RCC 7860 (cell line): ENCODE results near the gene FCF1.

Source experiments
- DNase-seq: peaks from one replicate; pipeline ENCODE4 v3.0.0-alpha.2; 2015; ENCODE audit warnings: low spot score
- FAIRE-seq: peaks from 2 replicates; lab custom pipeline; 2012; peaks lifted over from hg19 to GRCh38; lab: Jason Lieb, UNC

FCF1 gene, protein sequence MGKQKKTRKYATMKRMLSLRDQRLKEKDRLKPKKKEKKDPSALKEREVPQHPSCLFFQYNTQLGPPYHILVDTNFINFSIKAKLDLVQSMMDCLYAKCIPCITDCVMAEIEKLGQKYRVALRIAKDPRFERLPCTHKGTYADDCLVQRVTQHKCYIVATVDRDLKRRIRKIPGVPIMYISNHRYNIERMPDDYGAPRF

DNA sequence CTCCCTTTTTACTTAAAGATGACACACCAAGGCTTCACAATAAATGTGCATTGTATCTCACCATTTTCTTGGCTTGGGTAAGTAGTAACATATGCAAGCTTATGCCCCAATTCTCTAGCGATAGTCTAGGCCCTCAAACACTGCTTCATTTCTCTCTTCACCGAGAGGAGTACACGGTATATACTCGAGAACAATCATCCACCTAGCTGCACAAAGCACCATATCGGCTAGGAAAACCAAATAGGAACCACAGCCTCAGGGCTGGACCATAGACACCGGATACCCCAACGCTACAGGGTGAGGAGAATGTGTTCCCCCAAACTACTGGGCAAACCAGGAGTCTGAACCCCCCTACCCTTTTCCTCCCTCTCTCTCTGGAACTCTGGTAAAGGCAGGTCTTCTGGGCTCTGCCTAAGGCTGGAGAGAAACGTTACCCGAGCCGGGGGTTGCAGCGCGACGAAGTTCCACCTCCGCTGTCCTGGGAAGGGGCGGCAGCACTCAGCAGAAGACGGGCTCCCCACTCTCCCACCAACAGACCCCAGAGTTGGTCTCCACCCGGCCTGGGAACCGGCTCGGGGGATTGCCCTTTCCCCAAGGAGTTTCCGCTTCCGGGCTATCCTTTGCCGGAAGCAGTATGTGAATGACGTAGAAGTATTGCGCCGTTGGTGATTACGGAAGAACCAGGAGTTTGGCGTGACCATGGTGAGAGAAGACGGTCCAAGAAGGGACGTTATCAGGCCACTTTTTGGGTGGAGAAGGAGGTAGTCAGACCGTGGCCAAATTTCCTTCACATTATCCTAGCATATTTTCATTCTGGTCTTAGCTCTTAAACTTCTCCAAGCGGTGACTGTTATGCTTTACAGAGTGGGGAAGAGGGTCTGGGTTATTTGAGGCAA is at the start of gene FCF1, which contains the start of gene AREL1:
FCF1 (plus strand) TSS at position 646 of the 896 bp plus-strand sequence; CDS start at position 700, 54 bp downstream.
AREL1 (minus strand) TSS at position 582 of the 896 bp plus-strand sequence. CDS start 27,465 bp downstream, outside the sequence.
- FAIRE-seq (no peak), DNase-seq (peak; percentile 62)

DNA sequence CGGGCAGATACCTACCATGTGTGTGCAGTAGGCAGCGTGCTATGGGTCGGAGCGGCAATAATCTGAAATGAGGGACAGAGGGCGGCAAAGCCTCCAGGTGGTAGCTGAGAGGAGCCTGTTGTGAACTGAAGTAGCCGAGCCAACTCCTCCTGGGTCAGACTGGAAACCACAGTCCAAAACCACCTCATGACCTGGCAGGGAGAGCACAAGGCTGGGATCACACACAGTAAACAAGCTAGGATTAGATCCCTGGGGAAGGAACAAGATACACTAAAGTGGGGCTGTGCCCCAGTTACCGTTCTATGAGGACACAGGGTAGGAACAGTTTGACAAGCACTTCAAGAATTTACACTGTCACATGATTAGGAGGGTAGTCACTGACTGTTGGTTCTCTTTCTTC is 49.1 kb upstream of the FCF1 start:
- FAIRE-seq: no peak
- no peak for DNase-seq

DNA sequence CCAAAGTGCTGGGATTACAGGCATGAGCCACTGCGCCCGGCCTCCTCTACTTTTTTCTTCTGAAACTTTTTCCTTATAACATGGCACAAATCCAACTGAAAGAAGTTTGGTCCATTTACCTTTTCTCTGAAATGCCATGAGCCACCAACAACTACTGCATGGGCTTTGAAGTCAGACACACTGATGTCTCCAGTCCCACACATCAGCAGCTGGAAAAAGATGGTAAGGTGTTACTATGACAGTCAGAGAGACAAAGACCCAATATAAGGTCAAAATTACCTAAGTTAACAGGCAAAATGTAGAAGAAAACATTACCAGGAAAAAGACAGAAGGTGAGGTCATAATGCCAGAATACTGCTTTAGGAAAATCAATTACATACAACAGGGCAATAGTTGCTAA is 48.2 kb upstream of the FCF1 start:
- FAIRE-seq (no peak), DNase-seq (no peak)

DNA sequence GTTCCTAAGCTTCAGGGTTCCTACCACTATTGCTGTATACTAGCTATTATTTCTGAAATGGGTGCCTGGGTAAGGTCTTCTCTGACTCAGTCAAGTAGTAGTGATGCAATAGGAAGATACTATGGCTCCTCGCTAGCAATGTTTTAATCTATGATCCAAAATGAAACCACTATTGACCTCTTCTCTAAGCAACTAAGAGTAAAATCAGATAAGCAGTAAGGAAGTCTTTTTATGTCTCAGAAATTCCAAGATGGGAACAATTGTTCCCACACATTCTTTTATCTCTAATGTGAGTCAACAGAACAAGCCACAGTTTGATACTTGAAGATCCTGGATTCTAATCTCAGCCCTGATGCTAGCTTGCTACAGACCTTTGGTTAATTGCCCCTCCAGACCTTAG is 45.2 kb upstream of the FCF1 start:
- FAIRE-seq: no peak
- no peak for DNase-seq

DNA sequence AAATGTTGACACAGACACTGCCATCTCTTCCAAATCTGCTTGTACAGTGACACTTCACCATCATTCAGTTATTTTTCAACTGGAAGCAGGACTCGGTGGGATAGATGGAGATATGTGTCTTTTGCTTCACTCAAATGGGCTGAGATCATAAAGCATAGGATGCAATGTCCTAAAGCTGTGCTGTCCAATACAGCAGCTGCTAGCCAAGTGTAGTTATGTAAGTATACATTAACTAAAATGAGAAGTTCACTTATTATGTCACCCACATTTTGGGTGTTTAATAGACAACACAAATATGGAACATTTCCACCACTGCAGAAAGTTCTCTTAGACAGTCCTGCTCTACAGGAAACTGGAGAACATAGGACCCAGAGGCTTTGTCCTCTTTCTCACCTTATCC is 43.7 kb upstream of the FCF1 start:
- DNase-seq: no peak
- FAIRE-seq: no peak

DNA sequence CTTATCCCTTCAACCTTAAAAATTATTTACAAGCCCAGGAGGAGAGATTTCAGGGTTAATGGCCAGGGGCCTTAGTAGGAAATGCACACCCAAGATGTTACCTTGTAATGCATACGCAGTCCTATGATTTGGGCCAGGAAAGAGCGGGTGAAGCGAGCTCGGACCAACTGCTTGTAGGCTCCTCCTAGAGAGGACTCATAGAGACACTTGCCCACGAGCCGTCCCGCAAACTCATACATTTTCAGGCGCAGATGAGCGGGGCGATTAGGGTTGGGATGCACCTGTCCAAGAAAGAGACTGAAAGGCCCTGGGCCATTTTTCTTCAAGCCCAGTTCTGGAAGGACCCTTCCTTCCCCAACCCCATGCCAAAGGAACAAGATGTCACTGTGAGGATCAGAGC is 43.1 kb upstream of the FCF1 start:
- no peak for FAIRE-seq

DNA sequence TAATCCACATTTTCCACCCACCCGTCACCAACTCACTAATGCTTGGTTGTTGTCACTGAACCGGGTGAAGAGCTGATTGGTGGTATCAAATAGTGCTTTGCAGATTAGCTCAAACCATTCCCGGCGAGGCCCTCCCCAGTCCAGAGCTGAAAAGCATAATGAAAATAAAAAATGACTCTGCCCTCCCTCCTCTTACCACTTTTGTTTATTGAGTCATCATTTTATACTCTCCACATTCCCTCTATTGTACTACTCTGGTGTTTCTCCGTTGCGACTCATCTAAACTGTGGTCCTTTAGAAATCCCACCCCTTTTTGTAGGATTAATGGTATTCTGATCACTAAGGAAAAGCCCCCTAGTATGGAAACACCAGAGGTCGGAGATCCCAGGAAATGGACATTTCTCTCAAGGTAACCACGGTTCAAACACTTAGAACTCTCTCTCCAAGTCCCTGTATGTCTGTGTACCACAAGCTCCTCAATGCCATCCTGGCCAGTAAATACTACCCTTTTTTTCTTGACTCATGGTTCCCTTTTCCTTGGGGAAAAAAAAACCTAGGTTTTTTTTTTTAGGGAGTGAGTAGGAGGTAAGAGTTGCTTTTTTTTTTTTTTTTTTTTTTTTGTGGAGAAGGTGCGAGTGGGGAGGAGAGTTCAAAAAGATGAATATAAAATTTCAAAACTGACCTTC is 42.1 kb upstream of the FCF1 start:
- DNase-seq (no peak), FAIRE-seq (no peak)

More for the DNA sequence above, 43.1 kb upstream of the FCF1 start:
- DNase-seq: no peak

DNA sequence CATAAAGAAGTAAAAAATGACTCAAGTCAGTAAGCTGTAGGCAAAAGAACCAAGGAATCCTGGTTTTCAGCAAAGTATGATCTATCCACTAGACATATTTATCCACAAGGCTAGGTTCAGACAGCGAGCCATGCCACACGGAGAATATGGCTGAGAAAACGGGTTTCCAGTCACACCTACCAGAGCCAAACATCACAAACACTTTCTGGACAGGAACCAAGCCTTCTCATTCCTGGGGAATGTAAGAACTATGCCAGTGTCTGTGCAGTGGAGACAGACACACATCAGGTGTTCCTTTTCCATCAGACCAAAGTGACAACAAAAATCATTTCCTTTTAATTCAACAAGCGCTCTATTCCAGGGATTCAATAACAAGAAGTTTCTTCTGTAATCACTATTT is 41.2 kb upstream of the FCF1 start:
- DNase-seq: no peak
- FAIRE-seq: no peak

DNA sequence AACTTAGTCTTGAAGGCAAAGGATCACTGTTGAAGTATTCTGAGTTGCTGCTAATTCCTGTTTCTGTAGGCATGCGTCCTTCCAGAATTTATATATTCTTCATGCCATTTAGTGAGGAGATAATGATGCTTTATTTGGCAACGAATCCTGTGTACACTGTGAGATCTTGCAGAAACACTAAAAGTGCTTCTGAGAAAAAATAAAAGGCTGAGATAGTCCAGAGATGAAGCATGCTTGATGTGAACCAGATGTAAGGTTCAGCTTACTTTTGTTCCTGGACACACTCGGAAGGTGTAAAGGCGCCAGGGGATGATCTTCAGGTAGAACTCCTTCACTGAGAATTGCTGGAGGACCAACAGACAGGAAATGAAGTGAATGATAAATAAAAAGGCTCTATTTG is 39.2 kb upstream of the FCF1 start:
- DNase-seq: no peak
- FAIRE-seq: no peak

DNA sequence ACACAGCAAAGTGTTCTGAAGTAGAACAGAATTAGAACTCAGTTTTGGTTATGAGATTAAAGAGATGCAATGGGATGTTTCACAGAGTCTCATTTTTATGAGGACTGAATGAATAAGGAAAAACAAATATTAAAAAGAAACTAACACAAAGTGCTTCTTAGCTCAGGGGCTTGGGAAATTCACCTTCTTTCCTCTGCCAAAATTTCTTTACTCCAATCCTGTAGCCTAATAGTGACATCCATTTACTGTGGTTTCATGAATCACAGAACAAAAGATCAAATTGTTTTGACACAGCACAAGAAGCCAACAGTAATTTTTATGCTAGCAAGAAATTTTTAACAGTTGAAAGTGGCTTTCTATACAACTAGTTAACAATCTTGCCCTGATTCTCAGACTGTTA is 37.7 kb upstream of the FCF1 start:
- no peak for FAIRE-seq

DNA sequence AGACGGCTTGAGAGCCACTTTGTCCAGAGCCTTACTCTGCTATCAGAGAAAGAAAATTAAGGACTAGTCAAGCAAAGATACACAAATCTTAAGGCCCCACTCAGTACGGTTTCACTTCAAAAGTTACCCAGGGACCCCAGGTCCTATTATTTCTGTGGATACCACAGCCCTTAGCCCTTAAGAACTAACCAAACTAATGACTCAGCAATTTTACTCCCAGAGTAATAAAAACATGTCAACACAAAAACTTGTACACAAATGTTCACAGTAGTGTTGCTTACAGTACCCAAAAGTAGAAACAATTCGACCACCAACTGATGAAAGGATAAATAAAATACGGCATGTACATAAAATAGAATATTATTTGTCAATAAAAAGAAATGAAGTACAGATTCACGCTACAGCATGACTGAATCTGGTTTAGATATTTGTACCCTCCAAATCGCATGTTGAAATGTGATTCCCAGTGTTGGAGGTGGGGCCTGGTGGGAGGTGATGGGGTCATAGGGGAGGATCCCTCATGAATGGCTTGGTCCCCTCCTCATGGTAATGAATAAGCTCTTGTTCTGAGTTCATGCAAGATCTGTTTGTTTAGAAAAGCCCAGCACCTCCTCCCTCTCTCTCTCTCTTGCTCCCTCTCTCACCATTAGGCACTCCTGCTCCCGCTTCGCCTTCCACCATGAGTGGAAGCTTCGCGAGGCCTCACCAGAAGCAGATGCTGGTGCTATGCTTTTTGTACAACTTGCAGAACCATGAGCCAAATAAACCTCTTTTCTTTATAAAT is 30.6 kb upstream of the FCF1 start:
- no peak for FAIRE-seq

More for the DNA sequence above, 37.7 kb upstream of the FCF1 start:
- no peak for DNase-seq

DNA sequence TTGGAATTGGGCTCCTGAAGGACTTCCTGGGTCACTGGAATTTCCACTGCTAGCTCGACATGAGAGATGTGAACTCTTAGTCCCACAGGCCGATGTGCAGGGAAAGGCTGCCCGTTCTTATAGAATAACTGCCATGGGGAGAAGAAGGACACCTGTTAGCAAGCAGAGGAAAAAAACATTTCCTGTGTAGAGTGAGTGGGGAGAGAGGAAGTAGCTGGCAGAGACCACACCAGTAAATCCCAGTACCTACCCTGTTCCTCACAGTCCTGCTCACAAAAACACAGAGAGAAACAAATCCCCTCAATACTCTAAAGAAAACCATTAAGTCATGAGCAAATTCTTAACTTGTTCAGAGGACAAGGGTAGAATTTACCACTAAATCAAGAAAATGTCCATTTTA is 29.5 kb upstream of the FCF1 start:
- DNase-seq (no peak), FAIRE-seq (no peak)

More for the DNA sequence above, 30.6 kb upstream of the FCF1 start:
- no peak for DNase-seq

DNA sequence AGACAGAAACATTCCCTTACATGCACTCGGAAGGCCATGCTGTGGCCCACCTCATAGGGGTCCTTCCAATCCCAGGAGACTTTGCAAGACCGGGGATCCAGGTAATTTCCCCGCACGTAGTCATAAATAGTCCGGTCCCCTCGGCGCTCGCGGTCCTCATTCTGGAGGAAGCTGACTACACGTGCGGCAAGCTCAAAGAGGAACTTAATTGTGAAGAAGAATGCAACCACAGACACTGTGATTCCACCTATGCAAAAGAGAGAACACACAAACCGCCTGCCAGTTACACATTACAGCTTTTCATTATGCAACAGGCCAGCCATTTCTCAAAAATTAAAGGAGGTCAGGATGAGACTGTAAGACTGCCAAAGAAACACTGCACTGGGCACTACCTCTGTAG is 28.5 kb upstream of the FCF1 start:
- FAIRE-seq (no peak), DNase-seq (no peak)

DNA sequence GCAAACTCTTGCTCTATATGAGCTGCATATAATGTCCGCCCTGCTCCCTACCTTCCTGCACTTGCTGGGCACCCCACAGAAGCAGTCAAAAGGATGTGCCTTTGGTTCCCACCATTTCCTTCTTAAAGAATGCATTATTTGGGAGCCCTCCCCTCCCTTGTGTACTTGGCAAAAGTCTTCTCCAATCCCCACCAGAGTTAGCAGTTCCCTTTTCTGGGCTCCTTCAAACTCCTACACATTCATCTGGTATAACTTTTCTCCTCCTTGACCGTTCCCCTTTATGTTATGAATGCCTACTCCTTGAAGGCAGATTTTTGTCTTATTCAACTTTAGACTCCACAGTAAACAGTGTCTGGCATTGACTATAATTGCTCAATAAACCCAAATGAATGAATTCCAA is 27.9 kb upstream of the FCF1 start:
- FAIRE-seq (no peak), DNase-seq (no peak)

DNA sequence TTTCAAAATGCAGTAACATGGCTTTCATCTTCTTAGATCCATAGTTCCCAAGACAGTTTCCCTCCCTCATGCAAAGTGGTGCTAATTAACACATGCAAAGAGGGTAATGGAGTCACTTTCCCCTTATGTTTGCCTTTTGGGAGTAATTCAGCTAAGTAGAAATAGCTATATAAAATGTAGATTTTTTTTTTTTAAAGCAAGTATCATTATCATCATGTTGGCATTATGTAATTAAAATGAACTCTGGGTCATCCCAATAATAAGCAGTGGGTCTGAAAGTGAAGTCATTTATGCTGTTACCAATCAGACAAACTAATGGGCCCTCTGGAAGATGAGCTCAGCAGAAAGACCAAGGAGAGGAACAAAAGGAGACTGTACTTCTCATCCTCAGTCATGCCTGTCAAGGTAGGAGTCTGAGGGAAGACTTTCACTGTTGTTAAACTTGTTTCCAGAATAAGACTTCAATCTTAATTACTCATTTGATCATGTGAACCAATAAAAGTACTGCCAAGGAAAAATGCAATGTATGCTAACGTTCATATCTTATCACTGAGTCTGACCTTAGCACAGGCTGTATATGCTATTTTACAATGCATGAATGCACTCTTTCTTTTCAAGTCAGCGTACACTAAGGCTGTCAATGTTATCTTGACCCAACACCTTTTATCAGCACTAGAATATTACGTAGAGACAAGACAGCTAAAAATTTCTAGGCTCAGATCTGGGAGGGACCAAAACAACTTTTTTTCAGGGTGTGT is 26.8 kb upstream of the FCF1 start:
- DNase-seq (no peak), FAIRE-seq (no peak)

DNA sequence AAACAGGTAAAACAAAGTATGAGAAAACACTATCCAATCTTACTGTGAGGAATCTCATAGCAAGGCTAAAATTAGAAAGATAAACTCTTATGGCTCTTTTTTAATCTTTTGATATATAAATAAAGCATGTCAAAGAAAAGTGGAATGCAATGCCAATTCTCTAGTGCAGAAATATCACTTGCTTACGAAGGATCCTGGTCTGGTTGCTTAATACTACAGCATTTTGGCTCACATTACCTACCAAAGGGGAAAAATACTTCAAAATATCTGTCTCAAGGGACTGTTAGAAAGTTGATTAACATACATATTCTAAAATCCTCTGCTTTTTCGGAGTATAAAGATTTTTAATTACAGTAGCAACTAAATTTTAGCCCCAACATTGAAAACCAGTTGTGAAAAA is 21.5 kb upstream of the FCF1 start:
- DNase-seq (no peak), FAIRE-seq (no peak)

DNA sequence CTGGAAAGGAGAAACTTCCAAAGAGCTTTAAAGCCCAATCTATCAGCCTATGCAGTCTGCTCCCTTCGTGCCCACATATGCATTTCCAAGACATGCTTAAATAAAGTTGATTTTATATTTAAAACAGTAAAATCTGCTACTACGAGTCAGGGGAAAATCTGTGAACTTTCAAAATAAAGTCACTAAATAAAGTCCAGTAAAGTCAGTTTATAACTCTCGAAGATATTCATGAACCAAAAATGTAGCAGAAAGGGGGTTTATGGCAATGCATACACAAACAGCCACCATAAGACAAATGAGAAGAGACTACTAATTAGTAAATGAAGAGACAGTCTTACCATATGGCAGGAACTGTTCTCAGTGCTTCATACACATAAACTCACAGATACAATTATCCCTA is 19.8 kb upstream of the FCF1 start:
- DNase-seq (no peak), FAIRE-seq (no peak)

DNA sequence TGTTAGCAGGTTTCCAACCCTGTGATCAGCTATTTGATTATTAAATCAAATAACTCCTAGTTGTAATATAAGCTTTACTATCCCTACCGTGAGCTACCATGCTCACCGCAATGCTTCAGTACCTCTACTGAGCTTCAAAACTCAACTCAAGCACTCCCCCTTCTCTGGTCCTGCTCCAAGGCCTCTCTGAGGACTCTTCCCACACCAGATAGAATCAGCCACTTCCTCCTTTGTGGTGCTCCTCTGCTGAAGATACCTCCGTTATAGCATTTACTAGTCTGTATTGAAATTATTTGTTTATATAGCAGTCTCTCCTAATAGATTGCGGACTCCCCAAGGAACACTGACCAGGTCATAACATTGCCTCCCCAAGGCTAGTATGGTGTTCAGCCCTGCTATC is 17.5 kb upstream of the FCF1 start:
- FAIRE-seq: no peak
- DNase-seq: no peak

DNA sequence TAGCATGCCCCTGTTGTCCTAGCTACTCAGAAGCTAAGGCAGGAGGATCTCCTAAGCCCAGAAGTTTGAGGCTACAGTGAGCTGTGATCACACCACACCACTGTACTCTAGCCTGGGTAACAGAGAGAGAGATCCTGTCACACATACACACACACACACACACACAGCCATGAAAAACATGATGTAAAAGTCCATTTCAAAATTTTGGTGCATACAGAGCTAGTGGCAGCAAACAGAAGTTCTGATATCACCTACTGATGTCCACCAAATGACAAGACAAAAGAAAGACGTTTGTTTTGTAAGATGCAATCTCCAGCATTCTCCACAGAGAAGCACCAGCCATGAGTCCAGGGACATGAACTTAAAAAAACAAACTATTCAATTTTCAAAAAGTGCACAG is 15.9 kb upstream of the FCF1 start:
- FAIRE-seq (no peak), DNase-seq (no peak)

DNA sequence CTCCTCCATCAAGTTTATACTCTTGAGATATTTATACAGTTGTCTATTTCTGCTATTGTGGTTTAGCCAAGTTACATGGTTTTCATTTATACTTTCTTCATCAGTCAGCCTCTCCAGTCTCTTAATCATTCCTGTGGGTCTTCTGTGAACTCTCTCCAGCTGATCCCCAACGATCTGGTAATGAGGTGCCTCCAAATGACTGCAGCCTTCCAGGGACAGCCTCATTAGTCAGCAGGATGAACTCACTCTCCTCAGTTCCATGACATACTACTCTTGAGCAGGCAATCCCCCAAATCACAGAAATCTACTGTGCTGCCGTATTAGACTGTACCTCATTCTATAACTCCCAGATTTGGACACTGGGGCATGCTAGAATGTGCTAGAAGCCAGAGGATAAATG is 15.4 kb upstream of the FCF1 start:
- FAIRE-seq (no peak), DNase-seq (no peak)
